Suprapubic skin (tissue), 4 donors: ENCODE data around the gene TRIML1. TPM values are rescaled to one million over a fixed set of nuclear protein-coding genes. Genes with fewer than 3 reads are reported as not detected.

Source experiments
- DNase-seq, 2 donors: peaks; one replicate each; pipeline ENCODE4 v3.0.0-alpha.2; 2019; ENCODE audit warnings: low spot score in 2 of 2
- H3K27ac ChIP-seq: fragments of 200-600 bp; sonication (generic); one replicate; pipeline ENCODE4 v1.5.1; 2019
- H3K27me3 ChIP-seq: fragments of 200-600 bp; sonication (generic); one replicate; pipeline ENCODE4 v1.5.1; 2019
- H3K36me3 ChIP-seq: fragments of 200-600 bp; sonication (generic); one replicate; pipeline ENCODE4 v1.5.1; 2019
- H3K4me1 ChIP-seq: fragments of 200-600 bp; sonication (generic); one replicate; pipeline ENCODE4 v1.5.1; 2019
- H3K4me3 ChIP-seq: fragments of 200-600 bp; sonication (generic); one replicate; pipeline ENCODE4 v1.5.1; 2019; ENCODE audit warnings: mild to moderate bottlenecking
- H3K9me3 ChIP-seq: fragments of 200-600 bp; sonication (generic); one replicate; pipeline ENCODE4 v1.5.1; 2019
- CTCF ChIP-seq, 2 donors: fragments of 200-600 bp in 1 of 2; fragments of 450-650 bp in 1 of 2; sonication (generic) in 1 of 2; IDR thresholded peaks; one replicate each; pipeline ENCODE4 v1.5.1; 2016 to 2019; ENCODE audit warnings: antibody characterized with exemption in 2 of 2, mild to moderate bottlenecking in 1 of 2, moderate library complexity in 1 of 2
- EP300 ChIP-seq: sonication (generic); formaldehyde crosslinking; IDR thresholded peaks from one replicate; pipeline ENCODE4 v1.6.1; 2017; ENCODE audit warnings: antibody characterized with exemption
- POLR2A ChIP-seq, 2 donors: fragments of 450-650 bp; IDR thresholded peaks; one replicate each; pipeline ENCODE4 v1.6.1; 2017; ENCODE audit warnings: antibody characterized with exemption in 2 of 2, mild to moderate bottlenecking in 2 of 2, moderate library complexity in 2 of 2
- POLR2AphosphoS5 ChIP-seq, 3 donors: sonication (generic); formaldehyde crosslinking; IDR thresholded peaks; one replicate each; pipeline ENCODE4 v1.6.1; 2017; ENCODE audit warnings: antibody characterized with exemption in 3 of 3
- WGBS: methylation state at CpG from one replicate; pipeline ENCODE4 v1.1.5; 2018; 5-methylcytosine and 5-hydroxymethylcytosine counted together
- total RNA-seq, 4 donors: library from RNA; depleted of rRNA; stranded (reverse); fragments of >200 nt; gene quantifications; one replicate each; pipeline ENCODE4 v1.1.0, GENCODE V29; 2016

TRIML1 gene
- total RNA-seq, 4 donors from 2014 or later, result not detected

- no peaks in the 10 kb centered on the region for H3K4me1 ChIP-seq
- H3K27me3 ChIP-seq, result no peaks in the 10 kb centered on the region
- no peak overlapping the region for H3K4me3 ChIP-seq
- H3K36me3 ChIP-seq, result no peaks in the 10 kb centered on the region
- no peaks in the 10 kb centered on the region for H3K9me3 ChIP-seq
- no peak overlapping the region for H3K27ac ChIP-seq
- DNase-seq, result no peak
- WGBS, result 70% methylated on average over 13 of the region's 13 CpGs
- TF ChIP-seq POLR2AphosphoS5 (IDR thresholded peaks at IDR 0.05) (no peak), POLR2A (IDR thresholded peaks at IDR 0.05) (no peak), CTCF (IDR thresholded peaks at IDR 0.05) (no peak), EP300 (no peak)
Measured at GRCh38 chr4:188121530-188121929, 17.7 kb upstream of the TRIML1 start.

GRCh38 chr4:188127214-188127874 lies 11.9 kb upstream of the TRIML1 start:
- TF ChIP-seq POLR2AphosphoS5 (IDR thresholded peaks at IDR 0.05), result no peak
- no peak for TF ChIP-seq EP300
- no peak for TF ChIP-seq POLR2A (IDR thresholded peaks at IDR 0.05)
- TF ChIP-seq CTCF (IDR thresholded peaks at IDR 0.05), result no peak
- 38% methylated on average over 5 of the region's 5 CpGs for WGBS

GRCh38 chr4:188130355-188130754 lies 8.9 kb upstream of the TRIML1 start:
- TF ChIP-seq EP300, result no peak
- no peak for TF ChIP-seq CTCF (IDR thresholded peaks at IDR 0.05)
- TF ChIP-seq POLR2A (IDR thresholded peaks at IDR 0.05), result no peak
- TF ChIP-seq POLR2AphosphoS5 (IDR thresholded peaks at IDR 0.05), result no peak
- Histone ChIP-seq H3K36me3 (no peaks in the 10 kb centered on the region), H3K27ac (no peak overlapping the region), H3K27me3 (no peaks in the 10 kb centered on the region), H3K4me1 (no peaks in the 10 kb centered on the region), H3K4me3 (no peak overlapping the region), H3K9me3 (no peaks in the 10 kb centered on the region)
- 92% methylated on average over 4 of the region's 4 CpGs for WGBS
- DNase-seq, result no peak

More at GRCh38 chr4:188127214-188127874, 11.9 kb upstream of the TRIML1 start:
- Histone ChIP-seq H3K27ac (no peak overlapping the region), H3K27me3 (no peaks in the 10 kb centered on the region), H3K4me3 (no peak overlapping the region), H3K9me3 (no peaks in the 10 kb centered on the region), H3K36me3 (no peaks in the 10 kb centered on the region), H3K4me1 (no peaks in the 10 kb centered on the region)
- DNase-seq, result no peak

GRCh38 chr4:188132232-188132631 lies 7.0 kb upstream of the TRIML1 start:
- TF ChIP-seq POLR2A (IDR thresholded peaks at IDR 0.05) (no peak), CTCF (IDR thresholded peaks at IDR 0.05) (no peak)
- no peaks in the 10 kb centered on the region for H3K4me1 ChIP-seq
- no peak overlapping the region for H3K4me3 ChIP-seq
- no peaks in the 10 kb centered on the region for H3K9me3 ChIP-seq
- no peaks in the 10 kb centered on the region for H3K27me3 ChIP-seq
- WGBS, result 74% methylated on average over 5 of the region's 5 CpGs
- no peak for DNase-seq
- no peaks in the 10 kb centered on the region for H3K36me3 ChIP-seq
- no peak overlapping the region for H3K27ac ChIP-seq

- WGBS, result 42% methylated on average over 10 of the region's 10 CpGs
- Histone ChIP-seq H3K36me3 (no peaks in the 10 kb centered on the region), H3K9me3 (no peaks in the 10 kb centered on the region), H3K27ac (no peak overlapping the region), H3K27me3 (no peaks in the 10 kb centered on the region), H3K4me3 (no peak overlapping the region), H3K4me1 (no peaks in the 10 kb centered on the region)
- DNase-seq, result no peak
- TF ChIP-seq POLR2AphosphoS5 (IDR thresholded peaks at IDR 0.05) (no peak), EP300 (no peak), POLR2A (IDR thresholded peaks at IDR 0.05) (no peak), CTCF (IDR thresholded peaks at IDR 0.05) (no peak)
Measured at GRCh38 chr4:188138227-188138626, 1.0 kb upstream of the TRIML1 start.
